Mammary epithelial cell (primary cell): ENCODE measurements around the gene CYRIA.

Experiments
- CTCF ChIP-seq, 2 donors: IDR thresholded peaks in 1 of 2; conservative IDR thresholded peaks in 1 of 2; 2 replicates each; pipeline ENCODE4 v1.5.1; 2011 to 2012; ENCODE audit warnings: inconsistent platforms in 2 of 2, low read length in 2 of 2, mild to moderate bottlenecking in 2 of 2, control low read depth in 1 of 2, low read depth in 1 of 2; ENCODE audit not compliant: insufficient read depth in 1 of 2; ENCODE audit errors: extremely low read depth in 1 of 2
- EZH2 ChIP-seq: IDR thresholded peaks from 2 replicates; pipeline ENCODE4 v1.6.1; 2012; ENCODE audit warnings: low read length, inconsistent platforms, borderline replicate concordance

- no peak for TF ChIP-seq CTCF (conservative IDR thresholded peaks at IDR 0.05 in 1 of 2, IDR thresholded peaks at IDR 0.05 in 1 of 2; ENCODE audit: extremely low read depth in 1 of 2, insufficient read depth in 1 of 2, low read depth in 1 of 2, low read length in 2 of 2)
- no peak for TF ChIP-seq EZH2
Observed at GRCh38 chr2:16707014-16707623, 41.5 kb upstream of the CYRIA start.
